Effector memory CD4-positive, alpha-beta T cell (primary cell): Measurements from ENCODE around the gene TCAP.

Source experiments
- DNase-seq, 3 donors: peaks; one replicate each; pipeline ENCODE4 v3.0.0-alpha.2; 2020
- H3K27ac ChIP-seq: 2 replicates; pipeline ENCODE4 v1.7.0; 2013; ENCODE audit warnings: mild to moderate bottlenecking, low read length, moderate library complexity; ENCODE audit not compliant: insufficient read depth, poor library complexity, severe bottlenecking
- H3K27me3 ChIP-seq: replicated peaks from 2 replicates; pipeline ENCODE4 v1.7.0; 2013; ENCODE audit warnings: mild to moderate bottlenecking, low read length; ENCODE audit not compliant: insufficient read depth, control insufficient read depth, poor library complexity, severe bottlenecking
- H3K36me3 ChIP-seq: 2 replicates; pipeline ENCODE4 v1.7.0; 2013; ENCODE audit warnings: mild to moderate bottlenecking, low read length, moderate library complexity; ENCODE audit not compliant: control insufficient read depth, insufficient read depth
- H3K4me1 ChIP-seq: 2 replicates; pipeline ENCODE4 v1.7.0; 2013; ENCODE audit warnings: low read length, mild to moderate bottlenecking; ENCODE audit not compliant: control insufficient read depth, insufficient read depth, poor library complexity, severe bottlenecking
- H3K4me3 ChIP-seq: 2 replicates; pipeline ENCODE4 v1.7.0; 2013; ENCODE audit warnings: low read length, low read depth, mild to moderate bottlenecking; ENCODE audit not compliant: insufficient read depth, poor library complexity, severe bottlenecking
- H3K9me3 ChIP-seq: 2 replicates; pipeline ENCODE4 v1.7.0; 2013; ENCODE audit warnings: mild to moderate bottlenecking, low read length, moderate library complexity; ENCODE audit not compliant: control insufficient read depth

Gene TCAP

DNA sequence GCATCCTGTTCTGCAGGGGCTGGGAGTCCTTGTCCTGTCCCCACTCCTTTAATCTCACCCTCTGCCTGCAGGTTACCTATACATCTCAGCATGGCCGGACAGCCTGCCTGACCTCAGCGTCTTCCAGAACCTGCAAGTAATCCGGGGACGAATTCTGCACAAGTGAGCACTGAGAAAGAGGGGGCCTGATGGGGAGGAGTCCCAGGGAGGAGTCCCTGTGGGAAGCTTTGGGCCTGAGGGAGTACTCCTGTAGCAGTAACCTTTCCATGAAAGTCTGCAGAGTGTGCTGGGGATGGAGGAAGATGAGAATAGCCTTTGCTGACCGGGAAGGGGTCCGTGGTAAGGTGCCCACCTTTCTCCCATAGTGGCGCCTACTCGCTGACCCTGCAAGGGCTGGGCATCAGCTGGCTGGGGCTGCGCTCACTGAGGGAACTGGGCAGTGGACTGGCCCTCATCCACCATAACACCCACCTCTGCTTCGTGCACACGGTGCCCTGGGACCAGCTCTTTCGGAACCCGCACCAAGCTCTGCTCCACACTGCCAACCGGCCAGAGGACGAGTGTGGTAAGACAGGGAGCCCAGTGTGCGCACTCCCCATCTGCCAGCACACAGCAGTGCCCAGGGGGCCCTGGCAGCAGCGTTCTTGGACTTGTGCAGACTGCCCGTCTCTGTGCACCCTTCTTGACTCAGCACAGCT, 50.4 kb downstream of the TCAP start:
- DNase-seq, result no peak
- H3K9me3 ChIP-seq, result no peaks in the 10 kb centered on the region
- H3K4me1 ChIP-seq, result no peaks in the 10 kb centered on the region
- H3K27me3 ChIP-seq, result no peaks in the 10 kb centered on the region
- H3K4me3 ChIP-seq, result no peak overlapping the region
- no peaks in the 10 kb centered on the region for H3K36me3 ChIP-seq
- H3K27ac ChIP-seq, result no peak overlapping the region
